Renal cortex interstitium (tissue), 11 donors: ENCODE measurements around the gene FAM186B. TPM values are rescaled to one million over a fixed set of nuclear protein-coding genes. Genes with fewer than 3 reads are reported as not detected.

Experiments
- DNase-seq, 11 donors: peaks; one replicate each; pipeline ENCODE4 v3.0.0-alpha.2; 2013; ENCODE audit warnings: low read depth in 9 of 11, low spot score in 4 of 11; ENCODE audit errors: extremely low read depth in 1 of 11
- polyA plus RNA-seq, 3 donors: library from polyadenylated mRNA; unstranded; fragments of 120-200 nt; gene quantifications; one replicate each; pipeline ENCODE4 v1.2.1, GENCODE V29; 2013; ENCODE audit not compliant: insufficient read length in 3 of 3

Gene FAM186B
- polyA plus RNA-seq, 3 donors: 0.98 to 3.0 (median 1.1) TPM

GRCh38 chr12:49558526-49558925, 46.9 kb downstream of the FAM186B start:
- DNase-seq: no peak

- DNase-seq: no peak
Measured at GRCh38 chr12:49557917-49558215, 47.6 kb downstream of the FAM186B start.

GRCh38 chr12:49557187-49557916, 48.1 kb downstream of the FAM186B start:
- DNase-seq: no peak

GRCh38 chr12:49556391-49557186, 48.9 kb downstream of the FAM186B start:
- no peak for DNase-seq

GRCh38 chr12:49555631-49556390, 49.6 kb downstream of the FAM186B start:
- no peak for DNase-seq

GRCh38 chr12:49554266-49554665, 51.2 kb downstream of the FAM186B start:
- no peak for DNase-seq

GRCh38 chr12:49553512-49554088, 51.8 kb downstream of the FAM186B start:
- DNase-seq: no peak

GRCh38 chr12:49552899-49553298, 52.5 kb downstream of the FAM186B start:
- DNase-seq: no peak

- no peak for DNase-seq
Measured at GRCh38 chr12:49552425-49552824, 53.0 kb downstream of the FAM186B start.

GRCh38 chr12:49552014-49552413, 53.4 kb downstream of the FAM186B start:
- no peak for DNase-seq

- no peak for DNase-seq
Measured at GRCh38 chr12:49550693-49551252, 54.7 kb downstream of the FAM186B start.

GRCh38 chr12:49549735-49550692, 55.4 kb downstream of the FAM186B start:
- DNase-seq: no peak

GRCh38 chr12:49548822-49549648, 56.4 kb downstream of the FAM186B start:
- DNase-seq: peak in 1 of 11 donors; percentile 63

- no peak for DNase-seq
Measured at GRCh38 chr12:49548481-49548821, 57.0 kb downstream of the FAM186B start.

- DNase-seq: no peak
Measured at GRCh38 chr12:49547090-49547690, 58.2 kb downstream of the FAM186B start.

- DNase-seq: no peak
Measured at GRCh38 chr12:49546481-49546880, 59.0 kb downstream of the FAM186B start.

GRCh38 chr12:49545815-49546214, 59.6 kb downstream of the FAM186B start:
- no peak for DNase-seq
